Activated T-cell treated with anti-CD3 and anti-CD28 coated beads, Interleukin-2, amount 50 U/mL, for 72 hours (primary cell): ENCODE data around the gene CHAD. TPM values are rescaled to one million over a fixed set of nuclear protein-coding genes. Genes with fewer than 3 reads are reported as not detected.
A peak's percentile ranks its signal among the peaks of the same experiment; 100 is the strongest.
"Not testable (repeated sequence)": the region's sequence is repeated elsewhere in the genome, so short reads cannot be mapped to it uniquely, and the experiment has no call there.

Source experiments
- ATAC-seq, 2 donors: fragments of 150-1000 bp; cut with Tn5 transposase; replicated peaks in 1 of 2; 2 replicates each; pipeline ENCODE4 v1.10.0; 2021; ENCODE audit warnings: moderate library complexity in 2 of 2, mild to moderate bottlenecking in 1 of 2
- DNase-seq, 2 donors: peaks; one replicate each; pipeline ENCODE4 v3.0.0; 2021 to 2022; ENCODE audit warnings: mixed read lengths in 1 of 2
- H3K27ac Mint-ChIP-seq: one replicate; pipeline ENCODE4 v1.8.0; 2022; ENCODE audit warnings: mild to moderate bottlenecking, moderate library complexity, mixed read lengths
- H3K27me3 Mint-ChIP-seq: one replicate; pipeline ENCODE4 v1.8.0; 2022; ENCODE audit warnings: low read depth, mixed read lengths
- H3K36me3 Mint-ChIP-seq, 2 donors: one replicate each; pipeline ENCODE4 v1.8.0; 2022; ENCODE audit warnings: mixed read lengths in 2 of 2, mild to moderate bottlenecking in 1 of 2; ENCODE audit not compliant: insufficient read depth in 2 of 2
- H3K4me1 Mint-ChIP-seq: one replicate; pipeline ENCODE4 v1.8.0; 2022; ENCODE audit warnings: low read depth, mixed read lengths
- H3K4me3 Mint-ChIP-seq, 2 donors: one replicate each; pipeline ENCODE4 v1.8.0; 2022; ENCODE audit warnings: mild to moderate bottlenecking in 2 of 2, mixed read lengths in 2 of 2, moderate library complexity in 2 of 2
- H3K9me3 Mint-ChIP-seq, 2 donors: one replicate each; pipeline ENCODE4 v1.8.0; 2022; ENCODE audit warnings: mixed read lengths in 2 of 2
- total RNA-seq, 2 donors: library from RNA; stranded (reverse); gene quantifications; one replicate each; pipeline ENCODE4 v1.2.3, GENCODE V29; 2022

The CHAD gene
- total RNA-seq, 2 donors from 2014 or later: not detected

GRCh38 chr17:50475775-50476544 lies 7.3 kb upstream of the CHAD start:
- H3K27ac Mint-ChIP-seq, ATAC-seq, H3K4me3 Mint-ChIP-seq: not testable (repeated sequence)

GRCh38 chr17:50475362-50475761 lies 6.7 kb upstream of the CHAD start:
- H3K4me1 Mint-ChIP-seq: peaks cover 21% of the 10 kb centered on the region
- H3K9me3 Mint-ChIP-seq: no peaks in the 10 kb centered on the region
- no peaks in the 10 kb centered on the region for H3K36me3 Mint-ChIP-seq
- H3K27ac Mint-ChIP-seq: no peak overlapping the region
- DNase-seq: no peak
- H3K4me3 Mint-ChIP-seq: no peak overlapping the region
- peaks cover 7% of the 10 kb centered on the region for H3K27me3 Mint-ChIP-seq
- ATAC-seq: no peak

More at GRCh38 chr17:50475775-50476544, 7.3 kb upstream of the CHAD start:
- not testable (repeated sequence) for H3K9me3 Mint-ChIP-seq, H3K27me3 Mint-ChIP-seq, H3K36me3 Mint-ChIP-seq, DNase-seq
- H3K4me1 Mint-ChIP-seq: peaks cover 23% of the 10 kb centered on the region

- peaks cover 10% of the 10 kb centered on the region for H3K27me3 Mint-ChIP-seq
- DNase-seq: no peak
- no peaks in the 10 kb centered on the region for H3K9me3 Mint-ChIP-seq
- ATAC-seq: no peak
- no peak overlapping the region for H3K4me3 Mint-ChIP-seq
- peaks cover 13% of the 10 kb centered on the region for H3K4me1 Mint-ChIP-seq
- no peaks in the 10 kb centered on the region for H3K36me3 Mint-ChIP-seq
- H3K27ac Mint-ChIP-seq: no peak overlapping the region
Measured at GRCh38 chr17:50474523-50474922, 5.8 kb upstream of the CHAD start.

GRCh38 chr17:50473901-50474300 lies 5.2 kb upstream of the CHAD start:
- DNase-seq: no peak
- Mint-ChIP-seq H3K36me3 (no peaks in the 10 kb centered on the region), H3K9me3 (no peaks in the 10 kb centered on the region), H3K27me3 (peaks cover 10% of the 10 kb centered on the region), H3K4me1 (peaks cover 10% of the 10 kb centered on the region), H3K4me3 (no peak overlapping the region), H3K27ac (no peak overlapping the region)
- ATAC-seq: no peak

- peaks cover 18% of the 10 kb centered on the region for H3K27me3 Mint-ChIP-seq
- not testable (repeated sequence) for H3K9me3 Mint-ChIP-seq, H3K36me3 Mint-ChIP-seq, DNase-seq, H3K4me3 Mint-ChIP-seq, H3K4me1 Mint-ChIP-seq, H3K27ac Mint-ChIP-seq, ATAC-seq
Measured at GRCh38 chr17:50472761-50473161, 4.1 kb upstream of the CHAD start.

- DNase-seq (no peak), ATAC-seq (no peak)
- Mint-ChIP-seq H3K36me3 (no peaks in the 10 kb centered on the region), H3K4me1 (peaks cover 7% of the 10 kb centered on the region), H3K4me3 (no peak overlapping the region), H3K27ac (no peak overlapping the region), H3K9me3 (no peaks in the 10 kb centered on the region), H3K27me3 (peaks cover 23% of the 10 kb centered on the region)
Measured at GRCh38 chr17:50472286-50472685, 3.6 kb upstream of the CHAD start.

GRCh38 chr17:50471009-50471905 lies 2.6 kb upstream of the CHAD start:
- Mint-ChIP-seq H3K36me3 (no peaks in the 10 kb centered on the region), H3K27ac (no peak overlapping the region), H3K9me3 (no peaks in the 10 kb centered on the region), H3K4me1 (peaks cover 7% of the 10 kb centered on the region), H3K4me3 (no peak overlapping the region), H3K27me3 (peaks cover 24% of the 10 kb centered on the region)
- no peak for DNase-seq
- no peak for ATAC-seq

GRCh38 chr17:50470426-50470825 lies 1.7 kb upstream of the CHAD start:
- no peak for DNase-seq
- Mint-ChIP-seq H3K27me3 (peaks cover 24% of the 10 kb centered on the region), H3K4me3 (no peak overlapping the region), H3K27ac (no peak overlapping the region), H3K9me3 (no peaks in the 10 kb centered on the region), H3K36me3 (no peaks in the 10 kb centered on the region), H3K4me1 (peaks cover 7% of the 10 kb centered on the region)
- ATAC-seq: no peak

- Mint-ChIP-seq H3K27me3 (peaks cover 24% of the 10 kb centered on the region), H3K4me1 (peaks cover 7% of the 10 kb centered on the region), H3K9me3 (no peaks in the 10 kb centered on the region), H3K27ac (no peak overlapping the region), H3K36me3 (no peaks in the 10 kb centered on the region), H3K4me3 (peak overlapping the region in 1 of 2 donors; percentile 42)
- ATAC-seq: no peak
- no peak for DNase-seq
Measured at GRCh38 chr17:50469671-50470305, 1.1 kb upstream of the CHAD start.

- Mint-ChIP-seq H3K27ac (no peak overlapping the region), H3K4me3 (peak overlapping the region in 1 of 2 donors; percentile 42)
Measured at GRCh38 chr17:50469208-50469605, 527 bp upstream of the CHAD start.

GRCh38 chr17:50467855-50468303 lies 801 bp downstream of the CHAD start:
- peaks cover 24% of the 10 kb centered on the region for H3K27me3 Mint-ChIP-seq
- no peaks in the 10 kb centered on the region for H3K36me3 Mint-ChIP-seq
- no peaks in the 10 kb centered on the region for H3K9me3 Mint-ChIP-seq
- H3K4me1 Mint-ChIP-seq: peaks cover 7% of the 10 kb centered on the region
- DNase-seq (no peak), ATAC-seq (no peak)
- H3K4me3 Mint-ChIP-seq: peak overlapping the region; percentile 41 to 60
- H3K27ac Mint-ChIP-seq: no peak overlapping the region

More at GRCh38 chr17:50469208-50469605, 527 bp upstream of the CHAD start:
- DNase-seq: no peak
- Mint-ChIP-seq H3K9me3 (no peaks in the 10 kb centered on the region), H3K4me1 (peaks cover 7% of the 10 kb centered on the region), H3K27me3 (peaks cover 24% of the 10 kb centered on the region), H3K36me3 (no peaks in the 10 kb centered on the region)
- peak in 1 of 2 donors; percentile 24 for ATAC-seq

GRCh38 chr17:50467114-50467854 lies 1.4 kb downstream of the CHAD start:
- H3K4me3 Mint-ChIP-seq: no peak overlapping the region
- no peaks in the 10 kb centered on the region for H3K9me3 Mint-ChIP-seq
- H3K36me3 Mint-ChIP-seq: no peaks in the 10 kb centered on the region
- no peak overlapping the region for H3K27ac Mint-ChIP-seq
- H3K27me3 Mint-ChIP-seq: peaks cover 24% of the 10 kb centered on the region
- DNase-seq (no peak), ATAC-seq (no peak)
- peaks cover 7% of the 10 kb centered on the region for H3K4me1 Mint-ChIP-seq
